22Rv1 (cell line): ENCODE measurements around the gene IL19.

ENCODE experiments used
- CTCF ChIP-seq: fragments of 450-650 bp; IDR thresholded peaks from 2 replicates; pipeline ENCODE4 v1.5.1; 2017; ENCODE audit warnings: mild to moderate bottlenecking
- ZFX ChIP-seq: fragments of 450-650 bp; IDR thresholded peaks from 2 replicates; pipeline ENCODE4 v1.6.1; 2017; ENCODE audit warnings: antibody characterized with exemption, borderline replicate concordance

DNA sequence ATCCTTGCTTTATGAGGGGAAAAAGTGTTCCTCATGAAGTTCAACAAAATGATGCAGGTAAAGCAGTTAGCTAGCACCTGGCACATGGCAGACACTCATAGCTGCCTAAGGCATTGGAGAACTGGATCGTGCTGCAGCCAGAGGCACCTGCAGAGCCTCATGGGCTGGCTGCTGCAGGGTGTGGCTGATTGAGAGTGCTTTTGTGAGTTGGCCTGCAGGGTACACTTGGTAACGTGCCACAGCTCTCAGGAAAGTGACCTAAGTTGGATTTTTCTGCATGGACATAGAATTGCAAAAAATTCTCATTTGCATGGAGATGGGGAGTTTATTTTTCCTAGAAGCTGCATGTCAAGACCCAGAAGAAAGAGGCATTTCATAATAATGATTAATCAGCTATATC is 63.2 kb downstream of the IL19 start:
- TF ChIP-seq ZFX (no peak), CTCF (no peak)
